NCI-H2196 treated with DMSO at 0.1 percent for 48 hours (cell line): Measurements from ENCODE around the gene SPTLC3.
"Not testable (repeated sequence)": the region's sequence is repeated elsewhere in the genome, so short reads cannot be mapped to it uniquely, and the experiment has no call there.

Experiments used
- DNase-seq: peaks from one replicate; lab custom pipeline; 2025; ENCODE audit not compliant: unreplicated experiment; lab: John Stamatoyannopoulos, UW

SPTLC3 gene

DNA sequence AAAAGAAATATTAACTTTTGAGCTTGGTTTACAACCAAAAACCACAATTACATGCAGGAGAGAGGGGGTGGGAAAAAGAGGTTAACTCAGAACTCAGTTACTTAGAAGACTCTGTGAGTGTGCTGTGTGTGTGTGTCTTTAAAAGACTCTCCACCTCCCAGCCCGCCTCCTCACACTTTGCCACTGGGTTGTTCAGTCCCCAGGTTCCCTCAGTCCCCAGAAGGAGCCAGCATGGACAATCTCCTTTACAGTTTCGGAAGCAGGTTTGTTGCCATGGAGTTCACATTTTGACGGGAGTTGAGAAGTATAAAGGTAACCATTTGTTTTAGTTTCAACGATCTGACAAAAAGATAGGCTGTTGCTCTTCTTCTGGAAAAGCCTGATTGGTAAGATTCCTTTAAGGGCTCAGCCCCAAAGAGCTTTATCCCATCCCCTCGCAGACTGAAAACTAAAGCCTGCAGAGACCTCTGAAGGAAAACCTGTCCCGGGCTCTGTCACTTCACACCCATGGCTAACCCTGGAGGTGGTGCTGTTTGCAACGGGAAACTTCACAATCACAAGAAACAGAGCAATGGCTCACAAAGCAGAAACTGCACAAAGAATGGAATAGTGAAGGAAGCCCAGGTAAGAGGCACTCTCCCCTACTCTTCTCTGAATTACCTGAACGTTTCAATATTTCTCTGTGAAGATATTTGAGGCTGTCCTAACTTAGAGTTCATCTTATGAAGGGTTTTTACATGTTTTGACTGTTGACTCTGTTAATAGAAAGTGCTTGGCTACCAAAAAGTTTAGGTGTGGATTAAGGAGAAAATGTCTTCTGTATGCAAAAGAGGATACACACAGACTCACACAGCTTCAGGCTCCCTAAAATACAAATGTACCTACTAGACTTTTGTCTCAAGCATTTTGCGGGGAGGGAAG is at the start of gene SPTLC3:
SPTLC3 (plus strand) TSS at position 212 of the 921 bp plus-strand sequence; CDS start at position 508, 296 bp downstream.
- DNase-seq = no peak

- DNase-seq = no peak
These were observed 47.0 kb upstream of the SPTLC3 start for GRCh38 chr20:12961725-12962124.

- no peak for DNase-seq
These were observed 45.9 kb upstream of the SPTLC3 start for GRCh38 chr20:12962895-12963294.

DNA sequence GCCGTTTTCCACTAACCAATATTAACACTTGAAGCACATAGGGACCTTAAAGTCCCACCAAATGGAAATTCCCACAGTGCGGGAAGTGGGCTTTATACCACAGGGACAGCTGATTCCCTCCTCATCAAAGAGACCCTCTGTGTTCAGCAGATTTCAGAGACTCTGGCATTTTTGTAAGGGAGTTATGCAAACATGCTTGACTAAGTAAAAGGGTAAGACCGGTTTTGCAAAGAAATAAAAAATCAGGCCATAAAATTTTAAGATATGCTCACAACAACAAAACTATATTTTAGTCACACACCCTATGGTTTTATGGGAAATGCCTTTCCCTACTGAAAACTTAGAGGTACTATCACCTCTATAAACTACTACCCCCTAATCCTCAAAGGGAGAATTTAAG is 45.4 kb upstream of the SPTLC3 start:
- DNase-seq = no peak

- DNase-seq = no peak
These were observed 43.4 kb upstream of the SPTLC3 start for GRCh38 chr20:12965212-12965869.

DNA sequence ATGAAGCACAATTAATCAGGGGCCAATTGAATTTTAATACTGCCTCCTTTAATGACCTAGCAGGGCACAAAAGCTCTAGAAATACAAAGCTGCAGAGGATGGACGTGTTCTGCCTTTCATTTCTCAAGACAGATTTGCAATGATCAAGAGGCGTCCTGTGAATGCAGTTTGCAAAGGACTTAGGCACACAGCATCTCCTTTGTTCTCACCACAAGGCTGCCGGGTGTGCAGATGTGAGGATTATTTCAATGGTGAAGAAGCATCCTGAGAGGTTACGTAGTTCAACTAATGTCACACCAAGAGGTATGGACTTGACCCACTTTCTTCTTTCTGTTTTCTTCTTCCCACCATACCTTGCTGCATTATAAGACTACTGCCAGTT is 42.9 kb upstream of the SPTLC3 start:
- DNase-seq = no peak

DNA sequence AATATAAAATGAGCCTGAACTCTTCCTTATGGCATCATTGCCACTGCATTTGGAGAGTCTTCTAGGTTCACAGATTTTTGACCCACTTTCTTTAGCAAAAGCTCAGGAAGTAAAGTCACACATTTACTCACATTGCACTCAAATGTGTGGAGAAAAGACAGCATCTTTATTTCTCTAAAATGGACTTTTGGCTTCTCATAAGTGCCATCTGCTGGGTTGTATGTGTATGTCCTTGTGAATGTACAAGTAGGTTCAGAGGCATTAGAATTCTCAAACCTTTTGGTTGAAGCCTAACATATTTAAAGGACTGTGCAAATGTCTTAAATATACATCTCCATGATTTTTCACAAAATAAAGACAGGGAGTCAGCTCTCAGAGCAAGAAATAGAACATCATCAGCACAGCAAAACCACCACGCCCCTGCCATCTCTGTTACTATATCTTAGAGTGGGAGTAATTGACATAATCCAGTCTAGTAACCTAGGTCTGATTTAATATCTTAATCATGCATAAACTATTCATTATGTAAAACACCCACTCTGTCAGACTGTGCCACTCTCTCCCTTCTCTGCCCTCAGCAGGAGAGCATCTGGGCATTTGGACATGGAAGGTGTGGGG is 42.2 kb upstream of the SPTLC3 start:
- no peak for DNase-seq

GRCh38 chr20:12967932-12968331 is 40.8 kb upstream of the SPTLC3 start:
- no peak for DNase-seq

DNA sequence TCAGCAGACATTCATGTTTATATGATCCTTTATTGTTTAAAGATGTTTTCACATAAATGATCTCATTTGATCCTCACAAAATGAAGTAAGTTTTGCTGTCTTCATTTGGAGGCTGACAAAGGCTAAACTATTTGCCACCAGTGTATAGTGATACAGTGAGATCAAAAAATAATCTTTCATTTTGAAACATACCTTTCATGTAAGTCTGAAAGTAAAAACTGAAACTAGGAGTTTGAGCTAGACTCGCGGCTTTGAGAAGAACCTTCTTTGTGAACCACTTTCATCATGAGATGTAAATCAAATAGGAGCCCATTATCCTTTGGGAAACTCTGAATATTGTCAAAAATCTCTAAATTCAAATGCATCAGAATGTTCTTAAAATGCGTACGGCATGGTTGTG is 40.3 kb upstream of the SPTLC3 start:
- DNase-seq = no peak

DNA sequence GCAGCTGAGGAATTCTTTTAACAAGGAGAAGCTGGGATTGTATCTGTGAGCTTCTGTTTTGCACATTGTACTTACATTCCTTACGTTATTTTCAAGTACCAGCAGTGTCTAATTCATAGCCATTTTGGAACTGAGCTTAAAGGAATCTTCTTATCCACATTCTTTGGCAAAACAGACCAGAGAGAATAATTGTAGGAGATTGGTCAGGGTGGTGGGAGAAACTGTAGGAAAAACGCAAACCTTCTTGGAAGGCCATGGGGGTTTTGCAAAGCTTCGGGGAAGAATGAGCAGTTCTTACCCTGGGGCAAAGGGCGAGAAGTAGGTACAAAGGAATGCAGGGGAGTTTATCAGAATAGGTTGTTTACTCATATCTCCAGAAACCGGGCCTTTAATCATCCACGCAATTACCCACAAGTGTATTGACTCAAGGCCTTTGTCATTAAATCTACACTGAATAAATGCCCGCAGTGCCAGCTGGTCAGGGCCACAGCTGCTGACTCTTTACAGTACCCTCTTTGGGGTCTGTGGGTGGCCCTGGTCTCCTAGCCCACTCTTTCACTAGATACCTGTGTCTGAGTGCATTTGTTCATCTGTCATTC is 39.6 kb upstream of the SPTLC3 start:
- DNase-seq = no peak

DNA sequence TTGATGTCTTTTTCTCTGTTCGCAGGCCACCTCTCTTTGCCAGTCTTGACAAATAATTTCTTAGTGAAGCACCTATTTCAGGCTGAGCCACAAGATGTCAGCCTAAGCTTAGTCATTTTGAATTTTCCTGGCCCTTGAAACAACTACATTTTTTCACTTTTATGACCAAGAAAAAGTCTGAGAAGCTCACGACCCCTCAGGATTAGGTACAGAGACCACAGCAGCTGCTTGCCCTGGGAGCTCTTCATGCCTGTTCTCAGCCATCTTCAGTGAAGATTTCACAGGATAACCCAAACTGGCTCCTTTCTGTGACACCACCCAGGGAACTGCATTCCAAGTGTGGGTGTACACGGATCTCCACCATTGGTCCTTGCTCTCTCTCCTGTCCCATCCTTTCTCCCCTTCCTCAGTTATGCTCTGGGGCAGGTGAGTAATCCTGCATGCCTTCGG is 38.4 kb upstream of the SPTLC3 start:
- DNase-seq = no peak

- DNase-seq = no peak
These were observed 32.8 kb upstream of the SPTLC3 start for GRCh38 chr20:12975833-12976608.

DNA sequence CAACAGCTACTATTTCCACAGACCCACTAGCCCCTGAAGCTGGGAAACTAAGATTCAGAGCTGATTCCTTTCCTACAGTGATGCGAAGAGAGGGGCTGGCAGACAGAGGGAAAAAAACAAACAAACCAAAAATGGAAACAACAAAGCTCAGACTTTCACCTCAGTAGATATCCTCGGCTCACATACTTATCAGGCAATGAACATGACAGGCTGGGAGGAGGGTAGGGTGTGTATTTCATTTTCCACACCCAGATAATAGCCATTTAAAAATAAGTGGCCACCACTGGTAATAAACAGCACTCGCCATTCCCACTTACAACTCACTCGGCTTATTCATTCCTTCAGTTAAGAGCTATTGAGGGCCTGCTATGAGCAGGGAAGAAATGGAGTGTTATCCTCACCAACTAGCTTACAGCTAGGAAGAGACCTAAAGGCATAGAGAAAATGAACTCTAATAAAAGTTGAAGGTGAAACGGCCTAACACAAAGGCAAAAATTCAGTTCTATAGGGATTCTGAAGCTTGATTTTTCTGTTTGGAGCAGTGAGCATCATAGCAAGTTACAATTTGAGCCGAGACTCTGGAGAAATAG is 32.0 kb upstream of the SPTLC3 start:
- DNase-seq = no peak

- DNase-seq = no peak
These were observed 31.2 kb upstream of the SPTLC3 start for GRCh38 chr20:12977328-12978125.

GRCh38 chr20:12978126-12978394 is 30.7 kb upstream of the SPTLC3 start:
- DNase-seq = no peak

GRCh38 chr20:12978613-12979495 is 29.9 kb upstream of the SPTLC3 start:
- DNase-seq = no peak

DNA sequence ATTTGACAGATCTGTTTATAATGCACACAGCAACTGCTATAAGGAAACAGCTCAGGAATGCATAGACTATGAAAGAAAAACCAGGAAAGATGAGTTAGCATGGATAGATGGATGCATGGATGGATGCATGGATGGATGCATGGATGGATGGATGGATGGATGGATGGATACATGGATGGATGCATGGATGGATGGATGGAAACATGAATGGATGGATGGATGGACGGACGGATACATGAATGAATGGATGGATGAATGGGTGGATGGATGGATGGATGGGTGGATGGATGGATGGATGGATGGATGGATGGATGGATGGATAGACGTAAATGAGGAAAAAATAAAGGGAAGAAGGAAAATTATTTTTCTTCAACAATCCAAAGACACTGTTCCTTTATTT is 29.1 kb upstream of the SPTLC3 start:
- not testable (repeated sequence) for DNase-seq

DNA sequence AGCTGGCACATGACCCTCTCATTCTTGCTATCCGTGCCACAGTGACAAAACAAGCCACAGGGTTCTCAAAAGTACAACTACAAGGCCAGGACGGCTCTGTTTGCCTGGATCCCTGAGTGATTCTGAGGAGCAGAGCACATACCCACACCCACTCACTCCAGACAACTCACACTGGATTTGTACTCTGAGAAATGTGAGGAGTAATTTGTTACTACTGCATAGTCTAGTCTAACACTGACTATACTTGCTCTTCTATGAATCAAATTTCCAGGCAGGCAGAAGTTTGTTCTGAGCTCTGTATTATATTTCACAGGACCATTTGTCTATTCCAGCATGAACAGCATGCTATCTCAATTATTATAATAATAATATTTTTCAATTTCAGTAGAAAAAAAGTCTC is 26.7 kb upstream of the SPTLC3 start:
- DNase-seq = no peak
